GM12873 (cell line): ENCODE results near the gene RAG1.
A peak's percentile ranks its signal among the peaks of the same experiment; 100 is the strongest.

Source experiments
- CTCF ChIP-seq: IDR thresholded peaks from 2 replicates; pipeline ENCODE4 v1.5.1; 2012; ENCODE audit warnings: low read depth, mild to moderate bottlenecking, moderate library complexity, low read length, control low read depth; ENCODE audit not compliant: insufficient read depth; ENCODE audit errors: missing control alignments

Gene RAG1

GRCh38 chr11:36622431-36623136 is 54.8 kb downstream of the RAG1 start:
- TF ChIP-seq CTCF = peak; percentile 50

GRCh38 chr11:36623494-36623893 is 55.7 kb downstream of the RAG1 start:
- no peak for TF ChIP-seq CTCF

GRCh38 chr11:36627006-36627405 is 59.2 kb downstream of the RAG1 start:
- TF ChIP-seq CTCF = no peak

- no peak for TF ChIP-seq CTCF
Observed at GRCh38 chr11:36627471-36627870, 59.7 kb downstream of the RAG1 start.

- TF ChIP-seq CTCF = no peak
Observed at GRCh38 chr11:36628141-36628540, 60.3 kb downstream of the RAG1 start.

- TF ChIP-seq CTCF = no peak
Observed at GRCh38 chr11:36628765-36629244, 61.0 kb downstream of the RAG1 start.
